Hypothalamus (tissue), 51 donors: ENCODE data around the gene APOL4.
"Not testable (repeated sequence)": the region's sequence is repeated elsewhere in the genome, so short reads cannot be mapped to it uniquely, and the experiment has no call there.

ENCODE experiments used
- DNase-seq, 51 donors: peaks; one replicate each; lab custom pipeline; 2025; lab: John Stamatoyannopoulos, UW

The APOL4 gene

DNA sequence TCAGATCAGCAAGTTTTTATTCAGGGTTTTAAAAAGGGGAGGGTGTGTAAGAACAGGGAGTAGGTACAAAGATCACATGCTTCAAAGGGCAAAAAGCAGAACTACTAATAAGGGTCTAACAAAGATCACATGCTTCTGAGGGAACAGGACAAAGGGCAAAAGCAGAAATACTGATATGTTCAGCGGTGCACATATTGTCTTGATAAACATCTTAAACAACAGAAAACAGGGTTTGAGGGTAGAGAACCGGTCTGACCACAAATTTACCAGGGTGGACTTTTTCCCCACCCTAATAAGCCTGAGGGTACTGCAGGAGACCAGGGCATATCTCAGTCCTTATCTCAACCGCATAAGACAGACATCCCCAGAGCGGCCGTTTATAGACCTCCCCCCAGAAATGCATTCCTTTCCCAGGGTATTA lies 7.9 kb upstream of the APOL4 start:
- not testable (repeated sequence) for DNase-seq

DNA sequence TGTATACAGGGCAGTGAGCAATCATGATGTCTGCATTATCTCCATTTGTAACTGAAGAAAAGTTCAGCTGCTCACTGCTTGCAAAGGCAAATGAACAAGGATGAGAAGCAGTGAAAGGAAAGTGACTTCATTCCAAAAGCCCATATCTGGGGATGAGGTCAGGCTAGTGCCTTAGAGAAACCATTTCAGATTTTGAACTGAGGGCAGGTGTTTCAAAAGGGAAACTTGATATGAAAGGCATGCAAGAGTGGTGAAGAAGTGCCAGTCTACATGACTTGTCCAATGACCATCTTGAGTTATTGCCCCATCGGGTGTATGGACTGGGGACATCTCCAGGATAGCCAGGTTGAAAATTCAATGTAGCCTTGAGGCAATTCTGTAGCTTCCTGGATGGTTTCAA lies 7.3 kb upstream of the APOL4 start:
- no peak for DNase-seq

DNA sequence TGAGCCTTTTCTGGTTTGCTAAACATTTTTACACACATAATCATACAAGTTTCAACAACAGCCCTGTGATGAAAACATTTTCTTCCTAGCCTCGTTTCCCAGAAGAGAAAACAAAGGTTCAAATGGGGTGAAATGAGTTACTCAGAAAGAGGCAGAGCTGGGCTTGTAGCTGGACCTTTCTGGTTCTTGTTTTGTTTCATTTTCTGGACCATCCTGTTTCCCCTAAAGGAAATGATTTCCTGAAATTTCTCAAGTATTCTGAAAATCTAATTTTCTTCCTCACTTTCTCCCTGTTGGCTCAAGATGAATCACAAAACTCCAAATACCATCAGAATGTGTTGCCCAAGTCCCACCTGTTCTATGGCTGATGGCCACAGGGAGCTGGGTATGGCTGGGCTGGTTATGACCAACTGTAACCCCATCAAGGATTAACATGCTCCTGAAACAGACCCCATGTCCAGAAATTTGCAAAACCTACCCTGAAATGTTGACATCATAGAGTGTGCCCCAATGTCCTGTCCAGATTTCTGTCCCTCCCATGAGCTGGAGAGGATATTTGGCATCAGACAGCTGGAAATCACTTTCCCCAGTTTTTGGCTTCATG lies 6.7 kb upstream of the APOL4 start:
- DNase-seq = no peak

DNA sequence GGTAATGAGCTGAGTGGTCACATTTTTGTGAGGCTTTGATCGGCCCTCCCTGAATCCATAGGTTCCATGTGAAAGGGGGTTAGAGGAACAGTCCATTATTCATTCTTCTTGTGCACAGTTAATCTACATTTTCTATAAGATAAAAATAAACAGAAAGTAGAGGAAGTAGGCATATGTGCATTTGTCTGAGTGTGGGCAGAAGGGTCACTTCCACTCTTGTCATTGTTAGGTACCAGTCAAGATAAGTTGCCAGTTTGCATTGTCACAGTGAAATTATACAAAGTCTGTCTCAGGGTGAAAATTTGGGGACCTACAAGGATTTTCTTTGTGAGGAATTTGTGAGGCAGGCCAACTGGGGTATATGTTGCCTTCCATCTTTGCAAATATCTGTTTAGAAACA lies 4.6 kb upstream of the APOL4 start:
- no peak for DNase-seq

DNA sequence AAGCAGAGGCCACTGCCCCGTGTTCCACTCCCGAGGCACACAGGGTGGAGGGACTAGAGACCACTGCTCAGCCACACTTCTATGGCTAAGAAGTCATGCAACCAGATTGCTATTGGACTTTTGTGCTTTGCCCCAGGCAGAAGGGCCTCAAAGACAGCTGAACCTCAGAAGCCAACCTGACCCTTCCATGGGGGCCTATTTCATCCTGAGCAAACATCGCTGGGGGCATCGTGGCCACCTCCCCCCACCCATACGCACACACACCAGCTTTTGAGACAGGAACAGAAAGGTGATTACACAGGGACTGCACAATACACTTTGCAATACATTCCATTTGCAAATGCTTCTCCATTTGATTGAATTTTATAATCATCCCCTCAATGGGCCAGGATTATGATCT lies 4.0 kb upstream of the APOL4 start:
- not testable (repeated sequence) for DNase-seq

DNA sequence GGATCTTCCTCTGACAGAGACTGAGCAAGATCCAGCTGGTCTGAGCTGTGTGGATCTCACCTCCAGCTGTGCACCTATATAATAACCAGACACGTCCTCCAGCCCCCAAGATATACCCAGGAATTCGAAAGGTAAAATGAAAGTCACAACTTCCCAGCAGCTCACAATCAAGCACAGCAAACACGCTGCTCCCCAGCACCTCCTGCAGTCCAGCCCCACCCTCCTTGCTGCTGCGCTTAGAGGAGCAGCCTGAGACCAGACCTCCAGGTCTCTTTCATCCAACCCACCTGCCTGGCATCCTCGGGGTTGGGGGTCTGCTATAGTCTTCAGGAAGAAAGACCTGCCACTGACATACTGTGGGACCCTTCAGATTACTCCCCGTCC lies 3.0 kb upstream of the APOL4 start:
- DNase-seq = no peak

DNA sequence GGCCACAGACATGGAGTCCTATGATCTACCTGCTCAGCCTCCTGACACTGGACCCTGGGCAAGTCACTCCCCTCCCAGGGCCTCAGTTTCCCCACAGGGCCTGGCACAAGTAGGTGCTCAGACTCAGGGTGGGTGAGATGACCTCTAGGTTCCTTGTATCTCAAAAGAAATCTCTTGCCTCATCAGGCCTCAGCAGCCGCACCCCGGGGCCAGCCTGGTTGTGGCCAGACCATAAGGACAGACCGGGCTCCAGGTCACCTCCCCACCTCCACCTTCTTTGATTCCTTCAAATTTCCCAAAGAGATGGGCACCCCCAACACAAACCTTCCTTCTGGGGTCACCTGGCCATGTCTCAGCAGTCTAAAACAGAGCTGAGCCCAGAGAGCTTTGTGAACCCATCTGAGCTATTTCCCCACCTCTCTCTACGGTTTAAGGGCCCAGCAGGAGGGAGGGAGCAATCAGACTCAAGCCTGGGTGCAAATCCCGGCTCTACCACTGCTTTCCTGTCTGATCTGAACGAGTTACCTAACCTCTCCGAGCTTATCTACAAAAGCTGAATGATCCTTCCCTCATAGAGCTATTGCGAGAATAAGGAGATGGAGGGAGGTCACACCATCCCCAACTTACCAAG lies 2.5 kb upstream of the APOL4 start:
- no peak for DNase-seq

DNA sequence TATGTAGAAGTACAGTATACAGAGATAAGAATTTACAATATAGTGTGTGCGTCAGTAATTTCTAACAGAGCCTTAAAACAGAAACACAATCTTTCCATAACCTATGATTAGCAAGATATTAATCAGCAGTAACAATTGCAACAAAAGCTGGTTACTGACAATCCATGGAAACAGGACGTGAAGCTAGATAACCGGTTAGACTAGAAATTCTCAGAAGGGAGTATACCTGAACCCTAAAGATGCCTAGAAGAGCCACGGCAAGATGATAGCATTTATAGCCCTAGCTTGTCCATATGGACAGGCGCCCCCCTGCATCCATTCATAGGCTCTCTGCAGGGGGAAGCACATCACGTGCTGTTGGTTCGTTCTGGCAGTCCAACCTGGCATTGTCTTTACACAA lies 1.8 kb upstream of the APOL4 start:
- not testable (repeated sequence) for DNase-seq

DNA sequence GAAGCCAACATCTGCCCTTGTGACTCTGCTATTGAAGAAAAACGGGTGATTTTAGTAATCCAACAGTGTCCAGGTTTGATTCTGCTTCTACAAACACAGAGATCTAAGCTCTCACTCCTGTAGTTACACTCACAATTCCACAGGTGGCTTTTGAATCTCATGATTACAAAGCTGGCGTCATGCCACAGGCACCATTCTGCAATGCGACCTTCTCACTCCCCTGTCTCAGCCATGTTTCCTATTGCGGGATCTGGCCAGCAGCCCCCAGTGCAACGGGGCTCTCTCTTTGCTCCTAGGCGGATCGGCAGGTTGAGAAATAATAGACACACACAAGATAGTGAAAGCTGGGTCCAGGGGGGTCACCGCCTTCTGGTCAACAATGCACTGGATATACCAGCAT lies 1.3 kb upstream of the APOL4 start:
- DNase-seq = not testable (repeated sequence)

DNA sequence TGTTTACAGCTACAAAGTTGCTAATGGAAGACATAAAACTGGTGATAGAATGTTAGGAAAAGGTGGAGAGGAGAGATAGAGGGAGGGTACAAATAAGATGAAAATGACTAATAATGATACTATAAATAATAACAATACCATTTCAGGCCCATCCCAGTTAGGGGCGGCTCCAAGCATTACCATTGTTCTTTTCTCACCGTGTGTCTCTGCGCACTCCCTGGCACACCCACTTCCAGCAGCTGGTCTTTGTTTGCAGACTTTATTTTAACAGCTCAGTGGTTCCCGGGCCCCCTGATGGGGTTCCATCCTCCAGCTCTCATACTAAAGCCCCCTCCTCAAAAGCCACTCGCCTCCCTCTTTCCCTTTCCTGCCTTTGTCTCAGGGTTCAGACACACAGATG lies 584 bp downstream of the APOL4 start:
- DNase-seq = not testable (repeated sequence)

DNA sequence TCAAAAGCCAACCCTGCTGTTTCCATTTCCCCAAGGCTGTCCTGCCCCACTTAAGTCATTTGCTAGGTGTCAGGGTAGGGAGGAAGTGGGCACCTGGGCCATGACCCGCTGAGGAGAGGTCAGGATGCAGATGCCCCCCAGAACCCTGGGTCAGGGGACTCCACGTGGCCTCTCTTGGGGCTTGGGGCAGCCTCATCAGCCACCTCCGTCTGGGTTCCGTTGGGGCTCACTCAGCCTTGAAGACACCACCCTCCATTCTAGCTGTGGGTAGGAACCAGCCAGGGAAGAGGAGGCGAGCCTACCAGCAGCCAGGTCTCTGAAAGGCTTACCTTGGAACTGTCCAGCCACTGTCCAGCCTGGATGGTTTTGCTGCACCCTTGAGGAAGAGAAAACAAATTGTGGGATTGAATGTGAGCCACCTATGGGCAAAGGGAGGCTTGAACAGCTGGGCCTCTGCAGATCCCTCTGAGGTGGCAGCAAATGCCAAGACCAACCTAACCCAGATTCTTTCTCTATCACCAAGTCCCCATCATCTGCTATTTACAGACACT lies 2.5 kb downstream of the APOL4 start:
- DNase-seq = no peak

DNA sequence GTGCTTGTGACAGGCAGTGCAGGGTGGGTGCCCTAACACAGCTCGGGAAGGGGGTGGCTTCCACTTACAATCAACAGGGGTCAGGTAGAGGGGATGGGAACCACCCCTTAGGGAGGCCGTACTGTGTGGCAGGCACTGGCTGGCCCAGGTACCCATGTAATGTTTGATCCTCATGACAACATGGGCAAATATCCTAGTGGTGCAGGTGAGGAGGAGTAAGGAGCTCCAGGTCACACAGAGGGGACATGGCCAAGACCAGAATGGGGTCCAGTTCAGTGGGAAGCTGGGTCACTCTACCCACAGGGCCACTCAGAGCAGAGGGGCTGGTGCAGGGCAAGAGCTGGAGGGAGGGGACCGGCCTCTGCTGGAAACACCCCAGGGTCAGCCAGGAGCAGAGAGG lies 3.1 kb downstream of the APOL4 start:
- DNase-seq = no peak

DNA sequence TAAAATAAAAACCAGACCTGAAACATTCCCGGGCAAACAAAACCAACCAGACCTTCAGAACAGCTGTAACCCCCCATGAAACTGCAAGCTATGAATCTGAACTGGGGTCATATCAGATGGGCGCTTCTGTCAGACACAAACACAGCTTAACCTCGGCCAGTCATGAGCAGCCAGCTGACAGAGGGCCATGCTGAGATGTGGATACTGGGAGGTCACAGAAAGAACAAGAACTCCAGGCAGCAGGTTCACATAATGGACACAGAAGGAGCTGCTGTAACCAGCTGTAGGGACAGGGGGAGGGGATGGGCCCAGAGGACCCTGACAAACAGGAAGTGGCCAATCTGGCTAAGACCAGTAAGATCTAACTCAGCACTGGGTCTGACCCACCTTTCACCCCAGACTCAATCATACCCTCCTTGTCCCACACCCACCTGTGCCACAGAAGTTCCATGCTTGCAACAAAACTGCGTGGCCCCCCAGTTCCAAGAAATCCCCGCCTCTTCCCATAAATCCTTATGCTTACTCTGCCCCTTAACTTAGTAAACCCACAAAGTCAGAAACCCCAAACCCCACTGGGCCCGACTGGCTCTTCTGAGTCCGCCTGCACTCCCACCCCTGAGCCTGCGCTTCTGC lies 4.0 kb downstream of the APOL4 start:
- DNase-seq = no peak

DNA sequence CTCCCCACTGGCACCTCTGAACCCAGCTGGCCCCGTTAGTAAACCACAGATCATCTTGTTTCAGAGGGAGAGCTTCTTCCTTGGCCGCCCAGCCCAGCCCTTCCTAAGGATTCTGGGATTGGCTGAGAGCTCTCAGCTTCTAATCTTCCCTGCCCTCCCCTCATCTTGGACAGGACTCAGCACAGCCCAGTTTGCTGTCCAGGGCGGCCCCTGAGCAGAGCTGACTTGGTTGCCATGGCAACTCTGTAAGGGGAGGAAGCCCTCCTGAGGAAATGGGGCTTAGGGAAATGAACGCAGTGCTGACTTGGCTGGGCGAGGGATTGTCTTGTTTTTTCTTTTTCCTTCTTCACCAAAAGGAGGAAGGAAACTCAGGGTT lies 4.6 kb downstream of the APOL4 start:
- peak in 14 of 51 donors; percentile 5 to 48 (median 27) for DNase-seq

DNA sequence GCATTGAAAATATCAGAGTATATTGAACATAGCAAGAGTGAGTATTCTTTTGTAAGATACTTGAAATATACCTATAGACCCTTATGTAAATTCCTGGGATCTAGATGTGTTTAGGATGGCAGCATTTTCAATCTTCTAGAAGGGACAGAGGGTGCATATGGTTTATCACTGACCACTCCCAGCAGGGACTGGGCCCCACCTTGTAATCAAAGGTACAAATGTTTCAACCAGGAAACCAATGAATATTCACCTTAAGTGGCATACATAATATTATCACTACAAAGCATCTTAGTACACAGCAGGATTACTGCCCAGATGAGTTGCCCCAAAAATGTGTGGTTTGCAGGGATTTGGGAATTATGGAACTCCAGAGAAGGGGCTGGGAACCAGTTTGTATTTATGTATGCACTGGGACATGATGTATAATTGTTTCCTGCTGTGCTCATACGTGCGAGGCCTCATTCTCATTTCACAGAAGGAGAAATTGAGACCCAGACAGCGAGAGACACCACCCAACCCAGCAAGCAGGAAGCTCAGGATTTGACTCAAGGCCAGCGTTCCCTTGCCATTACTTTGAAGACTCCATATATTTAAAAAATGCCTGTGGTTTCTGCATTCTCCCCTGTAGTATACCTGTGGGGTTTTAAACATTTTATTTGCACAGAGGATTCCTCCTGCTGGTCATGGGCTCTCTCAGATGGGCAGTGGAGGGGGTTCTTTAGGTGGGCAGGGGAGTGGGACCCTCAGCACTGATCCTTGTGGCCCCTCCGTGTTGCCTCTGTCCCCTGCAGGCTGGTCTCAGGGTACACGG lies 5.2 kb downstream of the APOL4 start:
- DNase-seq = no peak

DNA sequence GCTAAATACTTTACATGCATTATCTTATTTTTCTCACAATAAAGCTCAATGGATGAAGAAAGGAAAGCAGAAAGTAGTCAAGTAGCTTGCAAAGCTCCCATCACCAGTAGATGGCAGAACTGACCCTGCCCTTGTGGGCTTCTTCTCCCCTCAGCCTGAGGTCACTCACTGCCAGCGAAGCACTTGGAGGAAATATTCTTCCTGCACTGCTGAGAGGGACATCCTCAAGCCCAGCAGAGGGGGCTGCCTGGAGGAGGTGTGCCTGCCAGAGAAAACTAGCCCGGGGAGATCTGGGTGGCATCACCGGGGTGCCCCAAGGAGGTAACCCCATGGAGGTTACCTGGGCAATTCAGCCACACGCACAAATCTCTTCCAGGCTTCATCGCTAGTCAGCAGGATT lies 6.6 kb downstream of the APOL4 start:
- peak in 33 of 51 donors; percentile 10 to 63 (median 37) for DNase-seq

DNA sequence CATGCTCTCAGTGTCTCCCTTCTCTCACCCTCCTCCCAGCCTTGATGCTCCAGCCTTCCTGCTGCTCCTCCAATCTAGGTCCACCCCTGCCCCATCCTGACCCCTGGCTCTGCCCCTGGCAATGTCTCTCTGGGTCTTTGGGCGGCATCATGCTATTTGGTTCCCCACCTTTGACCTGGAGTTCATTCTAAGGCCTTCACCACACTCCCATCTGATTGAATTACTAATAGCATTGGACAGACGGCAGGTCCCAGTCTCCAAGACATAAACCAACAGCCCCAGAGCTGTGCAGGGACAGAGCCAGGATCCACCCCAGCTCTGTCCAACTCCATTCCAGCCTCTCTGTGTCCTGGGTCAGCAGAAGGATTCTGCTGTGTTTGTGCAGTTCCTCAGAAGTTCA lies 7.2 kb downstream of the APOL4 start:
- DNase-seq = no peak

DNA sequence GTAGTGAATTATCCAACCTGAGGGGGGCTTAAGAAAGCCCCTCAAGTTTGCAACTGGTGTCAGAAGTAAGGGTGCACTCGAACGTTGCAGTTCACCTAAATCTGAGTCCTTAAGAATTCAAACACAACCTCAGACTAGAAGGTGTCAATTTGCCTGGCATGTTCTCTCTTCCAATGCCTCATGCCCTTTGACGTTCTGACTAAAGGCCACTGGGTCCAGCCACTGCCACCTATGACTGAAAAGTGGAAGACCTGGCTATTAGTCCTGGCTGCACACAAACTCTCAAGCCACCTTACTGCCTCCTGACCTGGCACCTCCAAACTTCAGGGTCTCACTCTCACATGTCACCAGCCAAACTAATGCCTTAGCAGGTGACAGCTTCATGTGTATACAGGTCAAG lies 8.0 kb downstream of the APOL4 start:
- no peak for DNase-seq

DNA sequence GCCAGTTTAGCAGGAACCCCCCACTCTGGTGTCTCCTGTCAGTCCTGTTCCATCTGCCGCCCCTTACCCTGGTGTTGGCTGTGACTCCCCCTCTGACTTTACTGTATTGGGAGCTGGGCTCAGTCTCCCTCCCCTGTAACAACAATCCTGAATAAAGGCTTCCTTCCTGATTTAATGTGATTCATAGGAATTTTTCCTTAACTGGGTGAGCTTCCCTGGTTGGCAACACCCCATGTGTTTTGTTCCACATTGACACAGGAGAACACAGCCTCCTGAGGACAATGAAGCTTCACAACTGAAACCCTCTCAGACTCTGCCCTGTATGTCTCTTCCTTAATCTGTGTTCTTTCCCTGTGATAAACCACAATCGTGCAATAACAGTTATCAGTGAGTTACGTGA lies 8.4 kb downstream of the APOL4 start:
- no peak for DNase-seq

DNA sequence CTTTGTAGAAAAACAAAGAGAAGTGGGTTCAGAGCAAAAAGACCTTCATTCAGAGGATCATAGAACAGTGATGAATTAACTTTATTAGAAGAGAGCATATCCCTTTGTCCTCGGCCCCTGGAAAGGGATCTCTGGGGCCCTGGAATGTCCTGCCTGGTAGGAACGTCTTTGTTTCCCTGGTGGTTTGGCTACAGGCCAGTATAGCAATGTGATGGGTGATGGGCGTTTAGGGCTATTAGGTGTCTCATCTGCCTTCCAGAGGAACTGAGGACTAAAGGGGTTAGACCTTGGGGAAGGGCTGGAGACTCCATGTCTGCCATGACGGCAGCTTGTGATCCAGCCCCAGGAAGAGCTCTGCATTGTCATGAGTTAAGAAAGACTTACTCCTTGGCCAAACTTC lies 9.1 kb downstream of the APOL4 start:
- no peak for DNase-seq

DNA sequence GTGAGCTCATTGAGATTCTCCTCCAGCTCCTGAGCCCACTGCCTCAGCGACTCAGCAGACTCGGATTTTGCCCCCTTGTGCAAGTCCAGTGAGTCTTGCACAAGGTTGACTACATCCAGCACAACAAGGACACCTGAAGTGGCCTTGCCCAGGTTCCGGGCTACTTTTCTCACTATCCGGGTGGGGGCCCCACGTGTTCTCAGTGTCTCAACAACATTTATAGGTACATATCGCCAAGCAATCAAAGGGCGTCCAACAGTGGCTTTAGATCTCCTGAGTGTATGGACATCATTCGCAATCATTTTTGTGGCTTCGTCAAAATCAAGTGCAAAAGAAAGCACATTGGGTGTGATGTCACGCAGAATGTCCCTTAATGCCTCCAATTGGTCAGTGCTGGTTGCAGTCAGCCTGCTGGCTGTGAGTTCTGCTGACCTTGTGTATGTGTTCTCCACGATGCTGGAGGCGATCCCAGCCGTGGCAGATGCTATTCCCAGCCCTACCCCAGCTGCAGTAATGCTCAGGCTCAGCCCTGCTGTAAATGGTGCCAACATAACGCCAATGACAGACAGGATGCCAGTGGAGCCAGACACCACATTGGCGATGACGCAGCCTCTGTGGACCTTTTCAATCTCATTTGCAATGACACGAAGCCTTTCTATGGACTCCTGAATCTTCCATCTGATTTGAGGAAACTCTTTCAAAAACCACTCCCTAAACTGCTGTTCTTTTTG lies 10.3 kb downstream of the APOL4 start:
- peak in 41 of 51 donors; percentile 13 to 91 (median 75) for DNase-seq
